Neural progenitor cell (in vitro differentiated cells): ENCODE data around the gene KRT77. TPM values are rescaled to one million over a fixed set of nuclear protein-coding genes. Genes with fewer than 3 reads are reported as not detected.

ENCODE experiments used
- DNase-seq: peaks from one replicate; pipeline ENCODE4 v3.0.0-alpha.2; 2016; ENCODE audit warnings: low spot score
- H2AFZ ChIP-seq: fragments of 200-600 bp; sonication (generic); replicated peaks from 2 replicates; pipeline ENCODE4 v1.6.1; 2016; ENCODE audit warnings: antibody characterized with exemption
- H3F3A ChIP-seq: fragments of 200-600 bp; sonication (generic); 2 replicates; pipeline ENCODE4 v1.6.1; 2016; ENCODE audit warnings: antibody characterized with exemption, low read depth
- H3K27ac ChIP-seq: fragments of 200-600 bp; sonication (generic); 2 replicates; pipeline ENCODE4 v1.5.1; 2016; ENCODE audit warnings: mild to moderate bottlenecking
- H3K27me3 ChIP-seq: fragments of 200-600 bp; sonication (generic); 2 replicates; pipeline ENCODE4 v1.6.1; 2016; ENCODE audit warnings: mild to moderate bottlenecking, moderate library complexity
- H3K36me3 ChIP-seq: fragments of 200-600 bp; sonication (generic); 2 replicates; pipeline ENCODE4 v1.5.1; 2016
- H3K4me1 ChIP-seq: fragments of 200-600 bp; sonication (generic); 2 replicates; pipeline ENCODE4 v1.6.1; 2016; ENCODE audit warnings: mixed run types
- H3K4me2 ChIP-seq: fragments of 200-600 bp; sonication (generic); 2 replicates; pipeline ENCODE4 v1.6.1; 2016
- H3K4me3 ChIP-seq: fragments of 200-600 bp; sonication (generic); 2 replicates; pipeline ENCODE4 v1.5.1; 2016
- H3K79me2 ChIP-seq: fragments of 200-600 bp; sonication (generic); 2 replicates; pipeline ENCODE4 v1.6.1; 2016; ENCODE audit warnings: low read depth
- H3K9ac ChIP-seq: fragments of 200-600 bp; sonication (generic); 2 replicates; pipeline ENCODE4 v1.6.1; 2016
- H3K9me3 ChIP-seq: fragments of 200-600 bp; sonication (generic); 2 replicates; pipeline ENCODE4 v1.5.1; 2016; ENCODE audit warnings: low read depth
- H4K20me1 ChIP-seq: fragments of 200-600 bp; sonication (generic); 2 replicates; pipeline ENCODE4 v1.6.1; 2016; ENCODE audit warnings: low read depth
- H3K27ac Mint-ChIP-seq: 3 replicates; pipeline ENCODE4 v1.8.0; 2021; ENCODE audit warnings: mixed read lengths
- H3K27me3 Mint-ChIP-seq: 2 replicates; pipeline ENCODE4 v1.8.0; 2022; ENCODE audit warnings: low read depth, mild to moderate bottlenecking, inconsistent platforms, moderate library complexity, mixed read lengths; ENCODE audit not compliant: insufficient read depth
- H3K36me3 Mint-ChIP-seq: 3 replicates; pipeline ENCODE4 v1.8.0; 2021; ENCODE audit warnings: mixed read lengths
- H3K4me1 Mint-ChIP-seq: 3 replicates; pipeline ENCODE4 v1.8.0; 2021; ENCODE audit warnings: mixed read lengths
- H3K4me3 Mint-ChIP-seq: 3 replicates; pipeline ENCODE4 v1.8.0; 2021; ENCODE audit warnings: mild to moderate bottlenecking, moderate library complexity, mixed read lengths
- H3K9me3 Mint-ChIP-seq: 3 replicates; pipeline ENCODE4 v1.8.0; 2020; ENCODE audit warnings: mixed read lengths
- EZH2 ChIP-seq: fragments of 200-600 bp; sonication (generic); IDR thresholded peaks from 2 replicates; pipeline ENCODE4 v1.6.1; 2017; ENCODE audit warnings: antibody characterized with exemption, mild to moderate bottlenecking, moderate library complexity
- EZH2phosphoT487 ChIP-seq: fragments of 200-600 bp; sonication (generic); IDR thresholded peaks from 2 replicates; pipeline ENCODE4 v1.6.1; 2017; ENCODE audit warnings: antibody characterized with exemption
- total RNA-seq: library from RNA; depleted of rRNA; stranded (reverse); fragments of >200 nt; gene quantifications from 2 replicates; pipeline ENCODE4 v1.2.3, GENCODE V29; 2015; ENCODE audit warnings: low replicate concordance
- TF ChIP-seq, protein P1 (sequence below): fragments of 200-600 bp; sonication (generic); IDR thresholded peaks from 2 replicates; pipeline ENCODE4 v1.5.1; 2017; ENCODE audit warnings: antibody characterized with exemption, mild to moderate bottlenecking

KRT77 gene
- total RNA-seq, 1 donor from 2014 or later: 0.47 TPM

DNA sequence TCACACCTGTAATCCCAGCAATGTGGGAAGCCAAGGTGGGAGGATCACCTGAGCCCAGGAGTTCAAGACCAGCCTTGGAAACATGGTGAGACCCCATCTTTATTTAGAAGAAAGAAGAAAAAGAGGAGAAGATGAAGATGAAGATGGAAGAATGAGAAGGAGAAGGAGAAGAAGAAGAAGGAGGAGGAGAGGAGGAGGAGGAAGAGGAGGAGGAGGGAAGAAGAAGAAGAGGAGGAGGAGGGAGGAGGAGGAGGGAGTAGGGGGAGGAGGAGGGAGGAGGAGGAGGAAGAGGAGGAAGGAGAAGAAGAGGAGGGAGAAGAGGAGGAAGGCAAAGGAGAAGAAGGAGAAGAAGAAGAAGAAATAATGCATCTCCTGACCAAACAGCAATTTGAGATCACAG lies 14.1 kb downstream of the KRT77 start:
- no peak overlapping the region for H3K27ac Mint-ChIP-seq

DNA sequence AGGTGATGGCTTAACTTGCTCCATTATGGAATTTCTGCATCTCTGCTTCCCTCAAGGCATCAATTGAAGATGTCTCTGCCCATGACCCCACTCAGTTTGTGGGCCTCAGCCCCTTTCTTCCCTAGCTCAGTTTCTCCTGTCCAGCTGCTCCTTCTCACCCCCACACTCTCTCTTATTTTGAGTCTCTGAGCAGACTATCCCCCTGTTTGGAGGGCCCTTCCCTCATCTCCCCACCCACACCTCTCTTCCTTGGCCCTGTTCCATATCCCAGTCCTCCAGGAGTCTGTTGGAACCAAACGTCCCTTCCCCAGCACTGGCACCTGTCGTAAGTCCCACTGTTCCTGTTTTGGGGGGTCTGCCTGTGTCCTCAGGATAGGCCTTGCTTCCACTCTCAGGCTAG lies 14.8 kb downstream of the KRT77 start:
- no peaks in the 10 kb centered on the region for H3K36me3 ChIP-seq
- Mint-ChIP-seq H3K27ac (no peak overlapping the region), H3K36me3 (no peaks in the 10 kb centered on the region), H3K9me3 (no peaks in the 10 kb centered on the region), H3K4me3 (no peak overlapping the region), H3K27me3 (peaks cover 35% of the 10 kb centered on the region), H3K4me1 (peaks cover 17% of the 10 kb centered on the region)
- DNase-seq: no peak
- H3K27me3 ChIP-seq: peaks cover 70% of the 10 kb centered on the region
- no peaks in the 10 kb centered on the region for H3K9me3 ChIP-seq
- no peak overlapping the region for H3K27ac ChIP-seq
- H2AFZ ChIP-seq: no peak overlapping the region
- no peaks in the 10 kb centered on the region for H3K79me2 ChIP-seq
- H3K4me3 ChIP-seq: no peak overlapping the region
- H3K4me1 ChIP-seq: peaks cover 8% of the 10 kb centered on the region
- no peak overlapping the region for H3K4me2 ChIP-seq
- TF ChIP-seq EZH2: no peak
- no peak for TF ChIP-seq EZH2phosphoT487
- TF ChIP-seq, protein P1, sequence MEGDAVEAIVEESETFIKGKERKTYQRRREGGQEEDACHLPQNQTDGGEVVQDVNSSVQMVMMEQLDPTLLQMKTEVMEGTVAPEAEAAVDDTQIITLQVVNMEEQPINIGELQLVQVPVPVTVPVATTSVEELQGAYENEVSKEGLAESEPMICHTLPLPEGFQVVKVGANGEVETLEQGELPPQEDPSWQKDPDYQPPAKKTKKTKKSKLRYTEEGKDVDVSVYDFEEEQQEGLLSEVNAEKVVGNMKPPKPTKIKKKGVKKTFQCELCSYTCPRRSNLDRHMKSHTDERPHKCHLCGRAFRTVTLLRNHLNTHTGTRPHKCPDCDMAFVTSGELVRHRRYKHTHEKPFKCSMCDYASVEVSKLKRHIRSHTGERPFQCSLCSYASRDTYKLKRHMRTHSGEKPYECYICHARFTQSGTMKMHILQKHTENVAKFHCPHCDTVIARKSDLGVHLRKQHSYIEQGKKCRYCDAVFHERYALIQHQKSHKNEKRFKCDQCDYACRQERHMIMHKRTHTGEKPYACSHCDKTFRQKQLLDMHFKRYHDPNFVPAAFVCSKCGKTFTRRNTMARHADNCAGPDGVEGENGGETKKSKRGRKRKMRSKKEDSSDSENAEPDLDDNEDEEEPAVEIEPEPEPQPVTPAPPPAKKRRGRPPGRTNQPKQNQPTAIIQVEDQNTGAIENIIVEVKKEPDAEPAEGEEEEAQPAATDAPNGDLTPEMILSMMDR: no peak
- H4K20me1 ChIP-seq: no peaks in the 10 kb centered on the region
- H3K9ac ChIP-seq: no peak overlapping the region
- H3F3A ChIP-seq: peaks cover 8% of the 10 kb centered on the region

More for the DNA sequence above, 14.1 kb downstream of the KRT77 start:
- peaks cover 31% of the 10 kb centered on the region for H3K27me3 Mint-ChIP-seq
- peaks cover 17% of the 10 kb centered on the region for H3K4me1 Mint-ChIP-seq
- TF ChIP-seq, protein P1: no peak
- TF ChIP-seq EZH2phosphoT487 (no peak), EZH2 (no peak)
- H3K4me1 ChIP-seq: peaks cover 8% of the 10 kb centered on the region
- H3K9ac ChIP-seq: no peak overlapping the region
- H3F3A ChIP-seq: peaks cover 8% of the 10 kb centered on the region
- H2AFZ ChIP-seq: no peak overlapping the region
- H3K27me3 ChIP-seq: peaks cover 70% of the 10 kb centered on the region
- H4K20me1 ChIP-seq: no peaks in the 10 kb centered on the region
- no peaks in the 10 kb centered on the region for H3K9me3 ChIP-seq
- H3K36me3 Mint-ChIP-seq: no peaks in the 10 kb centered on the region
- H3K27ac ChIP-seq: no peak overlapping the region
- no peak overlapping the region for H3K4me3 ChIP-seq
- H3K4me3 Mint-ChIP-seq: no peak overlapping the region
- no peak for DNase-seq
- no peaks in the 10 kb centered on the region for H3K9me3 Mint-ChIP-seq
- no peaks in the 10 kb centered on the region for H3K79me2 ChIP-seq
- H3K4me2 ChIP-seq: no peak overlapping the region
- no peaks in the 10 kb centered on the region for H3K36me3 ChIP-seq

DNA sequence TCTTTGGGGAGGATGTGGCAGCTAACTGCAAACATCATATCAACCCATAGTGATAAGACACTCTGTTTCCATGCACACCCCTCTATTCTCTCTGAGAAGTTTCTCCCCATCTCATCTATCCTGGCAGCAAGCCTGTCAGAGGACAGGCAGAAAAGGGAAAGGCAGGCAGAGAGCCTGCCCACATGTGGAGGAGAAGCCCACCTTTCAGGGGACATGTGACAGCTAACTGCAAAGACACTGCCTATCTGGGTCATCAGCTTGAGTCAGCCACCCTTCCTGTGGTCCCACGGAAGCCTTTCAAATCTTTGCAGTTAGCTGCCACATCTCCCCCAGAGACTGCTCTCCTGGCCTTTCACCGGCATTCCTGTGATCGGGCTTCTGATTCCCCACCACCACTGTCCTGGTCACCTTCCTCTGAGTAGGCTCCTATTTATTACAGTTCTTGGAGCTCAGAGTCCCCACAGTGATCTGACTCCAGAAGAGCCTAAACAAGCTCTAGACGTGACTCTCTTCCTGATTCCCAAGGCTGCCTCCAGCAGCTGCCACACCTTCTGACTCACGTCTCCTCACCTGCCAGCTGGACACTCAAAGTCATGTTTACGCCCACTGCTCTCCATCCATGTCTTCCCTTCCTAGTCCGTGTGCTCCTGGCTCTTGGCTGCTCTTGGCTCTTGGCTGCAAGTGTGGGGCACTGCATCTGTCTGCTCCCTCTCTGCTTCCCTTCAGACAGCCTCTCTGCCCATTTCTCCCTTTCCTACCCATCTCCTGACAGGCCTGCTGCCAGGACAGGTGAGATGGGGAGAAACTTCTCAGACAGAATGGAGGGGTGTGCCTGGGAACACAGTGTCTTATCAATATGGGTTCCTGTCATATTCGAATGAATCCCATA lies 15.6 kb downstream of the KRT77 start:
- H3K4me1 Mint-ChIP-seq: peaks cover 17% of the 10 kb centered on the region
- Histone ChIP-seq H3K79me2 (no peaks in the 10 kb centered on the region), H3K4me1 (peaks cover 8% of the 10 kb centered on the region), H3K27me3 (peaks cover 65% of the 10 kb centered on the region), H2AFZ (no peak overlapping the region), H3K4me2 (no peak overlapping the region), H3K9me3 (no peaks in the 10 kb centered on the region), H3K36me3 (no peaks in the 10 kb centered on the region), H4K20me1 (no peaks in the 10 kb centered on the region), H3K4me3 (no peak overlapping the region), H3K9ac (no peak overlapping the region), H3F3A (peaks cover 8% of the 10 kb centered on the region), H3K27ac (no peak overlapping the region)
- no peaks in the 10 kb centered on the region for H3K36me3 Mint-ChIP-seq
- H3K27ac Mint-ChIP-seq: no peak overlapping the region
- peaks cover 35% of the 10 kb centered on the region for H3K27me3 Mint-ChIP-seq
- H3K4me3 Mint-ChIP-seq: no peak overlapping the region
- TF ChIP-seq EZH2 (no peak), EZH2phosphoT487 (no peak)
- TF ChIP-seq, protein P1: no peak
- DNase-seq: no peak
- no peaks in the 10 kb centered on the region for H3K9me3 Mint-ChIP-seq
